ENCODE measurements around the gene PGA4.

The PGA4 gene

GRCh38 chr11:61279934-61280659 lies 58.0 kb downstream of the PGA4 start:
- DNase-seq (ENCODE audit: low read depth in 2 of 2) = no peak

GRCh38 chr11:61280883-61281580 lies 58.9 kb downstream of the PGA4 start:
- DNase-seq (ENCODE audit: low read depth in 2 of 2) = no peak
